Endothelial cell of umbilical vein (primary cell): ENCODE results near the gene GYPC. TPM values are rescaled to one million over a fixed set of nuclear protein-coding genes. Genes with fewer than 3 reads are reported as not detected.

ENCODE experiments used
- BruUV-seq: library from RNA; stranded (reverse); fragments of 400-500 nt; replicated peaks from 2 replicates; lab custom pipeline; 2021; lab: Mats Ljungman, UMichigan
- CTCF ChIA-PET: fragments of 300-600, 350-600 bp; sonication (Branson Sonifier 250); formaldehyde crosslinking; loops from one replicate; lab custom pipeline; 2021; ENCODE audit warnings: antibody characterized with exemption, inconsistent platforms; lab: Charles Lee
- POLR2A ChIA-PET: fragments of 300-600, 350-600 bp; sonication (Branson Sonifier 250); formaldehyde crosslinking; loops from one replicate; lab custom pipeline; 2021; ENCODE audit warnings: antibody characterized with exemption, inconsistent platforms; lab: Charles Lee
- DNase-seq: peaks from one replicate; pipeline ENCODE4 v3.0.0-alpha.2; 2011; ENCODE audit warnings: low read depth, low spot score
- FAIRE-seq: peaks from 2 replicates; lab custom pipeline; 2011; peaks lifted over from hg19 to GRCh38; lab: Jason Lieb, UNC
- H2AFZ ChIP-seq: 2 replicates; pipeline ENCODE4 v1.6.0; 2012; ENCODE audit warnings: low read depth, low read length, control low read depth, inconsistent platforms
- H3K27ac ChIP-seq: 2 replicates; pipeline ENCODE4 v1.5.1; 2011; ENCODE audit warnings: low read depth, mild to moderate bottlenecking, control low read depth, low read length, moderate library complexity; ENCODE audit not compliant: insufficient read depth
- H3K27me3 ChIP-seq, 2 experiments: 2 replicates each; pipeline versions ENCODE4 v1.6.0 to v1.6.1; 2011; ENCODE audit warnings: low read length in 2 of 2, mixed read lengths in 1 of 2; ENCODE audit not compliant: control insufficient read depth in 2 of 2, insufficient read depth in 2 of 2
- H3K36me3 ChIP-seq, 2 experiments: 2 replicates in 1 of 2; 3 replicates in 1 of 2; pipeline ENCODE4 v1.5.1; 2011; ENCODE audit warnings: low read length in 2 of 2, mild to moderate bottlenecking in 1 of 2, moderate library complexity in 1 of 2; ENCODE audit not compliant: control insufficient read depth in 2 of 2, insufficient read depth in 2 of 2; ENCODE audit errors: extremely low read depth in 1 of 2
- H3K4me1 ChIP-seq: 3 replicates; pipeline ENCODE4 v1.5.1; 2011; ENCODE audit warnings: mild to moderate bottlenecking, low read length; ENCODE audit not compliant: control insufficient read depth, insufficient read depth; ENCODE audit errors: extremely low read depth
- H3K4me2 ChIP-seq: 2 replicates; pipeline ENCODE4 v1.6.1; 2011; ENCODE audit warnings: low read length, control low read depth, mixed read lengths; ENCODE audit not compliant: insufficient read depth
- H3K4me3 ChIP-seq, 3 experiments: fragments of 200-600 bp in 1 of 3; sonication (generic), shearing (Covaris generic) in 1 of 3; replicated peaks in 1 of 3; 2 replicates each; pipeline ENCODE4 v1.5.1; 2011 to 2016; ENCODE audit warnings: control low read depth in 3 of 3, low read length in 3 of 3, mild to moderate bottlenecking in 2 of 3, inconsistent platforms in 1 of 3, low read depth in 1 of 3, moderate library complexity in 1 of 3; ENCODE audit not compliant: insufficient read depth in 1 of 3
- H3K79me2 ChIP-seq: 2 replicates; pipeline ENCODE4 v1.6.0; 2012; ENCODE audit warnings: low read length, inconsistent platforms; ENCODE audit not compliant: control insufficient read depth, insufficient read depth
- H3K9ac ChIP-seq: replicated peaks from 2 replicates; pipeline ENCODE3; 2011; ENCODE audit warnings: low read length, control low read depth; ENCODE audit not compliant: insufficient read depth; ENCODE audit errors: extremely low read depth
- H3K9me1 ChIP-seq: replicated peaks from 3 replicates; pipeline ENCODE4 v1.6.0; 2011; ENCODE audit warnings: mild to moderate bottlenecking, low read length; ENCODE audit not compliant: control insufficient read depth, insufficient read depth; ENCODE audit errors: extremely low read depth
- H3K9me3 ChIP-seq: replicated peaks from 2 replicates; pipeline ENCODE4 v1.5.1; 2012; ENCODE audit warnings: low read length, inconsistent platforms; ENCODE audit not compliant: control insufficient read depth, insufficient read depth
- H4K20me1 ChIP-seq: replicated peaks from 2 replicates; pipeline ENCODE3; 2011; ENCODE audit warnings: mild to moderate bottlenecking, low read length; ENCODE audit not compliant: control insufficient read depth, insufficient read depth; ENCODE audit errors: extremely low read depth
- CTCF ChIP-seq, 2 donors: IDR thresholded peaks; 1 replicate in 1 of 2; 2 replicates in 1 of 2; pipeline ENCODE4 v1.5.1; 2011; ENCODE audit warnings: low read length in 2 of 2, mild to moderate bottlenecking in 2 of 2, moderate library complexity in 2 of 2, control low read depth in 1 of 2, inconsistent platforms in 1 of 2, low read depth in 1 of 2; ENCODE audit not compliant: insufficient read depth in 1 of 2; ENCODE audit errors: extremely low read depth in 1 of 2
- FOS ChIP-seq: IDR thresholded peaks from 2 replicates; pipeline ENCODE4 v1.6.1; 2011; ENCODE audit warnings: mild to moderate bottlenecking, low read length, moderate library complexity, borderline replicate concordance; ENCODE audit not compliant: insufficient read depth
- GATA2 ChIP-seq: IDR thresholded peaks from 2 replicates; pipeline ENCODE4 v1.7.0; 2011; ENCODE audit warnings: low read depth, mild to moderate bottlenecking, moderate library complexity, mixed read lengths, low read length; ENCODE audit not compliant: insufficient read length, insufficient read depth
- JUN ChIP-seq: IDR thresholded peaks from 2 replicates; pipeline ENCODE4 v1.6.1; 2011; ENCODE audit warnings: borderline replicate concordance, low read depth; ENCODE audit not compliant: insufficient read length, insufficient read depth
- dilution Hi-C: fragments of 300-500 bp; cut with MboI; formaldehyde crosslinking; loops from one replicate; pipeline ENCODE4 v1.15.0; 2019; ENCODE audit warnings: low sequenced_read_pairs; ENCODE audit not compliant: extremely low pct_ligation_motif_present
- intact Hi-C: fragments of 100-400 bp; cut with micrococcal nuclease; formaldehyde crosslinking; loops from one replicate; pipeline ENCODE4 v1.10.0; 2022
- polyA plus RNA-seq, 4 experiments: library from polyadenylated mRNA; depleted of rRNA in 3 of 4; stranded (reverse) in 3 of 4; unstranded in 1 of 4; fragments of >200 nt; gene quantifications; 2 replicates each; pipeline versions ENCODE4 v1.2.1 to v1.2.3, GENCODE V29; 2011 to 2012; ENCODE audit warnings: missing spikeins in 1 of 4
- total RNA-seq: library from RNA; stranded (reverse); gene quantifications from 2 replicates; pipeline ENCODE4 v1.2.3, GENCODE V29; 2021

The GYPC gene
- total and polyA plus RNA-seq, 2 donors (not counting 3 experiments of a cell fraction or from before 2014, with no cell fraction given), result 3.5 to 13.3 TPM

DNA sequence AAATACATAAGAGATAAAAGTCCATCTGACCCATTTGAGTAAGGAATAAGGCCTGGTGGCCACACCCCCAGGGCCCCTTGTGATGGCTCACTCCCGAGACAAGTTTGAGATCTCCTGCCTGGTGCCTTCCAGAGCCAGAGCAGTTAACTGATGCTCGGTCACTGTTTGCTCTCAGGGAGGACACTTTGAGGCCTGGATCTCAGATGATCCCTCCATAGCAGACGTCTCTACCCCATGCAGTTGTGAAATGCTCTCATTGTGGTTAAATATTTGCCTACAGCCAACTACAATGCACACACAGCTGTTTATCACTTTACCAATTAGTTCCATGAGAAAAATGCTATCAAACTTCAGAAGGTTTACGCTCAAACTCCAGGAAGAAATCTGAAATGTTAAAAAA, 12.3 kb downstream of the GYPC start:
- no peaks in the 10 kb centered on the region for H3K9me3 ChIP-seq
- no peaks in the 10 kb centered on the region for H3K79me2 ChIP-seq
- no peak for DNase-seq
- no peak overlapping the region for H2AFZ ChIP-seq
- H3K27ac ChIP-seq, result no peak overlapping the region
- FAIRE-seq, result no peak
- H3K9ac ChIP-seq, result no peak overlapping the region
- H3K4me1 ChIP-seq, result no peaks in the 10 kb centered on the region
- BruUV-seq, result no TSS peak
- dilution Hi-C loops (no loop called here), intact Hi-C loops (no loop called here)
- no peak for TF ChIP-seq GATA2
- TF ChIP-seq FOS, result no peak
- no peak for TF ChIP-seq JUN
- ChIA-PET CTCF (no interaction called here), POLR2A (no interaction called here)
- no peaks in the 10 kb centered on the region for H3K27me3 ChIP-seq
- H3K4me3 ChIP-seq, result no peak overlapping the region
- no peaks in the 10 kb centered on the region for H3K36me3 ChIP-seq
- H3K4me2 ChIP-seq, result no peak overlapping the region
- no peaks in the 10 kb centered on the region for H3K9me1 ChIP-seq
- H4K20me1 ChIP-seq, result no peaks in the 10 kb centered on the region

DNA sequence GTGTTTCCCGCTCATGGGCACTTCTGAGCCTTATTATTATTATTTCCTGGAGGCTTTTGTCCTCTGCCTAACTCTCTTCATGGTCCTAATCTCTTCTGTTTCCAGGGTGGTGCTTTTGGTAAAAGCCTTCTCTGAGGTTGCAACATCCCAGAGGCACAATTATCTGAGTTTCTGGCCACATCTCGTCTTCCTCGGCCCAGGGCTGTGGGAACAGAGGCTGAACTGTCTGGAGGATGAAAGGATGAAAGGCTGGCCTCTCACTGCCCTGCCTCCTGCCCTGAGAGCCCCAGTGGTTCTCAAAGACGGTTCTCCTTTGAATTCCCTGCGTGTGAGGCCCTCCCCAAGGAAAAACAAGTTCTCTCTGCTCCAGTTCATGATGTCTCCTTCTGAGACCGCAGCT, 13.8 kb downstream of the GYPC start:
- no peaks in the 10 kb centered on the region for H4K20me1 ChIP-seq
- dilution Hi-C loops (no loop called here), intact Hi-C loops (no loop called here)
- no peak overlapping the region for H3K27ac ChIP-seq
- POLR2A ChIA-PET, result no interaction called here
- no peaks in the 10 kb centered on the region for H3K27me3 ChIP-seq
- H2AFZ ChIP-seq, result no peak overlapping the region
- H3K4me2 ChIP-seq, result no peak overlapping the region
- no peak for TF ChIP-seq CTCF (IDR thresholded peaks at IDR 0.05; ENCODE audit: extremely low read depth in 1 of 2, insufficient read depth in 1 of 2, low read depth in 1 of 2, low read length in 2 of 2)
- H3K36me3 ChIP-seq, result no peaks in the 10 kb centered on the region
- no peaks in the 10 kb centered on the region for H3K4me1 ChIP-seq
- no peak overlapping the region for H3K4me3 ChIP-seq
- H3K9ac ChIP-seq, result no peak overlapping the region
- no peaks in the 10 kb centered on the region for H3K9me3 ChIP-seq
- CTCF ChIA-PET, result no interaction called here
- H3K79me2 ChIP-seq, result no peaks in the 10 kb centered on the region
- no peak for DNase-seq
- no peaks in the 10 kb centered on the region for H3K9me1 ChIP-seq
- BruUV-seq, result no TSS peak
- FAIRE-seq, result no peak
